EL (cell line): ENCODE results near the gene ANAPC1.
A peak's percentile ranks its signal among the peaks of the same experiment; 100 is the strongest.
"Not testable (repeated sequence)": the region's sequence is repeated elsewhere in the genome, so short reads cannot be mapped to it uniquely, and the experiment has no call there.

ENCODE experiments used
- DNase-seq: peaks from one replicate; pipeline ENCODE4 v3.0.0-alpha.2; 2016

ANAPC1 gene

GRCh38 chr2:111904726-111905474, 20.9 kb upstream of the ANAPC1 start:
- no peak for DNase-seq

- DNase-seq, result no peak
Observed at GRCh38 chr2:111903930-111904439, 20.0 kb upstream of the ANAPC1 start.

- DNase-seq, result no peak
Observed at GRCh38 chr2:111903516-111903915, 19.5 kb upstream of the ANAPC1 start.

- DNase-seq, result peak; percentile 29
Observed at GRCh38 chr2:111900859-111901258, 16.9 kb upstream of the ANAPC1 start.

GRCh38 chr2:111898703-111899514, 14.9 kb upstream of the ANAPC1 start:
- peak; percentile 14 for DNase-seq

- peak; percentile 78 for DNase-seq
Observed at GRCh38 chr2:111897924-111898702, 14.1 kb upstream of the ANAPC1 start, which contains the start of gene MERTK. Gene MERTK (plus strand): TSS chr2:111898607. CDS start chr2:111898736, 129 bp downstream.

GRCh38 chr2:111897630-111897923, 13.6 kb upstream of the ANAPC1 start:
- DNase-seq, result no peak

- no peak for DNase-seq
Observed at GRCh38 chr2:111896576-111896975, 12.6 kb upstream of the ANAPC1 start.

- DNase-seq, result no peak
Observed at GRCh38 chr2:111896024-111896423, 12.0 kb upstream of the ANAPC1 start.

GRCh38 chr2:111884592-111884964, 585 bp upstream of the ANAPC1 start:
- no peak for DNase-seq

- DNase-seq, result peak; percentile 65
Observed at GRCh38 chr2:111872806-111873205, 11.2 kb downstream of the ANAPC1 start.

GRCh38 chr2:111865124-111865523, 18.9 kb downstream of the ANAPC1 start:
- DNase-seq, result not testable (repeated sequence)

- DNase-seq, result not testable (repeated sequence)
Observed at GRCh38 chr2:111860005-111860404, 24.0 kb downstream of the ANAPC1 start.

- not testable (repeated sequence) for DNase-seq
Observed at GRCh38 chr2:111852544-111852943, 31.4 kb downstream of the ANAPC1 start.

GRCh38 chr2:111850646-111851045, 33.3 kb downstream of the ANAPC1 start:
- DNase-seq, result not testable (repeated sequence)

- peak; percentile 1 for DNase-seq
Observed at GRCh38 chr2:111839625-111840282, 44.2 kb downstream of the ANAPC1 start.

- not testable (repeated sequence) for DNase-seq
Observed at GRCh38 chr2:111838992-111839391, 45.0 kb downstream of the ANAPC1 start.

GRCh38 chr2:111834221-111834620, 49.8 kb downstream of the ANAPC1 start:
- DNase-seq, result not testable (repeated sequence)

- DNase-seq, result not testable (repeated sequence)
Observed at GRCh38 chr2:111830479-111830878, 53.5 kb downstream of the ANAPC1 start.

- DNase-seq, result not testable (repeated sequence)
Observed at GRCh38 chr2:111828217-111828766, 55.7 kb downstream of the ANAPC1 start.

GRCh38 chr2:111812970-111813622, 70.9 kb downstream of the ANAPC1 start:
- DNase-seq, result not testable (repeated sequence)

GRCh38 chr2:111790633-111791032, 93.4 kb downstream of the ANAPC1 start:
- not testable (repeated sequence) for DNase-seq
